ENCODE results near the gene ARL6IP5. TPM values are rescaled to one million over a fixed set of nuclear protein-coding genes. Genes with fewer than 3 reads are reported as not detected.

ARL6IP5 gene
- total and polyA plus RNA-seq, 9 of the 15 experiments (the other 6 are each of a cell fraction or from before 2014, with no cell fraction given) = 10.3 to 54.0 (median 12.7) TPM

DNA sequence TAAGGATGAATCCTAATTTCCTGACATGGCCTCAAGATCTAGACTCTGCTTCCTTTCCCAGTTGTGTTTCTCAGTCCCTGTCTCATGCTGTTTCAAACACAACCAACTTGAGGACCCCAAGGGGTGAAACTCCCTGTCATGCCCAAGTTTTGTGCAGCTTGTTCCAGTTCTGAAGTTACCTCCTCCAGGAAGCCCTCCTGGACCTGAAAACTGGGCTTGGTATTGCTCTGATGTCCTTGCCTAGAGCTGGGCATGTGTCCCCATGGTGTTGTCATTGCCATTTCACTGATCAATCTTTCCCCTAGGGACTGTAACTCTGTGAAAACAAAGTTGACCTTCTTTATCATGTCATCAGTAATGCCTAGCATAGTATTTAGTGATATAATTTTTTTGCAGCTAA is 43.8 kb downstream of the ARL6IP5 start:
- BruUV-seq (replicated peaks) = no TSS peak
- in situ Hi-C loops (cut with MboI) (no loop called here), intact Hi-C loops (cut with micrococcal nuclease) (no loop called here)
- no peaks in the 10 kb centered on the region; a peak in 1 of 5 replicates for H3K27me3 ChIP-seq (ENCODE audit: control insufficient read depth in 2 of 2, insufficient read depth in 2 of 2, low read length in 2 of 2)
- no peaks in the 10 kb centered on the region for H3K4me1 ChIP-seq (replicated peaks in 1 of 2; ENCODE audit: control insufficient read depth in 2 of 2, insufficient read depth in 2 of 2, low read length in 2 of 2)
- no peaks in the 10 kb centered on the region for H3K36me3 ChIP-seq (ENCODE audit: control insufficient read depth, insufficient read depth, low read length)
- TF ChIP-seq ZFP36 (IDR thresholded peaks at IDR 0.05; ENCODE audit: low read depth, low read length, partially characterized antibody) (peak; percentile 75), MTF1 (CRISPR knock-in tag; IDR thresholded peaks at IDR 0.05; ENCODE audit: borderline replicate concordance) (no peak)
- H3K9me3 ChIP-seq (replicated peaks; ENCODE audit: control insufficient read depth, insufficient read depth, low read depth, low read length) = no peaks in the 10 kb centered on the region
- H3K27ac ChIP-seq (ENCODE audit: extremely low read depth, low read depth, low read length) = no peak overlapping the region
- CTCF ChIA-PET (ENCODE audit: low intra/inter-chr PET ratio) = no interaction called here
- no peaks in the 10 kb centered on the region for H3K9me1 ChIP-seq (ENCODE audit: control insufficient read depth, insufficient read depth, low read length)
- H3K9ac ChIP-seq (ENCODE audit: insufficient read depth in 1 of 2, low read depth in 2 of 2, low read length in 2 of 2) = no peak overlapping the region
- POLR2A ChIA-PET = no interaction called here
- H3K79me2 ChIP-seq (ENCODE audit: control insufficient read depth, insufficient read depth, low read length) = no peaks in the 10 kb centered on the region
- H2AFZ ChIP-seq (ENCODE audit: low read depth, low read length) = no peak overlapping the region
- no peaks in the 10 kb centered on the region for H4K20me1 ChIP-seq (replicated peaks; ENCODE audit: control insufficient read depth, insufficient read depth, low read length)
- ATAC-seq = no peak
- no peak overlapping the region for H3K4me2 ChIP-seq (ENCODE audit: insufficient read depth, low read length)
- no peak overlapping the region for H3K4me3 ChIP-seq
- no peak for FAIRE-seq
- no peak for DNase-seq (ENCODE audit: extremely low read depth in 1 of 4, low spot score in 3 of 4)

DNA sequence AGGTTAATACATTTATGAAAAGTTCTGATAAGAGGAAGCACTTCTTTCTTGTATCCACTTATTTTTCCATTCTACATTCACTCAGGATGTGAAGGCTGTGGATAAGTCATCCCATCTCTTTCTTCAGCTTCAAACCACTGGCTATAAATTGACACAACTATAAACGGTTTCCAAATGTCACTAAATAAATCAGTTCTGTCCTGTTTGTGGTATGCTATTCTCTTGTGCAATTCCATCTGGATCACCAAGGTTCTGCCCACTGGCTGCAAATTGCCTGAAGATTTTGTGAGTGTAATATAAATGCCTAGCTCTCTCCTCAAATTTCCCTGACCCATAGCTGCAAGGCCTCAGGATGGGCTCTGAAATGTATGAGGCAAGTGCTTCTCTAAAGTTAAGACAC is 44.8 kb downstream of the ARL6IP5 start:
- Histone ChIP-seq H3K36me3 (ENCODE audit: control insufficient read depth, insufficient read depth, low read length) (no peaks in the 10 kb centered on the region), H3K27ac (ENCODE audit: extremely low read depth, low read depth, low read length) (no peak overlapping the region), H3K4me2 (ENCODE audit: insufficient read depth, low read length) (no peak overlapping the region), H2AFZ (ENCODE audit: low read depth, low read length) (no peak overlapping the region), H4K20me1 (replicated peaks; ENCODE audit: control insufficient read depth, insufficient read depth, low read length) (no peaks in the 10 kb centered on the region), H3K9me3 (replicated peaks; ENCODE audit: control insufficient read depth, insufficient read depth, low read depth, low read length) (no peaks in the 10 kb centered on the region), H3K9me1 (ENCODE audit: control insufficient read depth, insufficient read depth, low read length) (no peaks in the 10 kb centered on the region), H3K4me3 (no peak overlapping the region), H3K4me1 (replicated peaks in 1 of 2; ENCODE audit: control insufficient read depth in 2 of 2, insufficient read depth in 2 of 2, low read length in 2 of 2) (no peaks in the 10 kb centered on the region), H3K27me3 (ENCODE audit: control insufficient read depth in 2 of 2, insufficient read depth in 2 of 2, low read length in 2 of 2) (no peaks in the 10 kb centered on the region; a peak in 1 of 5 replicates), H3K9ac (ENCODE audit: insufficient read depth in 1 of 2, low read depth in 2 of 2, low read length in 2 of 2) (no peak overlapping the region), H3K79me2 (ENCODE audit: control insufficient read depth, insufficient read depth, low read length) (no peaks in the 10 kb centered on the region)
- no TSS peak for BruUV-seq (replicated peaks)
- ChIA-PET POLR2A (interaction anchor here (1.0 kb wide), 1 partner anchor 10 kb away, joined by 4 read pairs; no protein-coding TSS in a partner anchor), CTCF (ENCODE audit: low intra/inter-chr PET ratio) (no interaction called here)
- 0% methylated on average over 1 of the region's 1 CpG for WGBS (ENCODE audit: insufficient coverage, low coverage, missing lambda C conversion rate)
- in situ Hi-C loops (cut with MboI) (no loop called here), intact Hi-C loops (cut with micrococcal nuclease) (no loop called here)
- FAIRE-seq (no peak), ATAC-seq (no peak), DNase-seq (ENCODE audit: extremely low read depth in 1 of 4, low spot score in 3 of 4) (no peak)
- TF ChIP-seq GATAD2B (IDR thresholded peaks at IDR 0.05; ENCODE audit: borderline replicate concordance) (no peak), RHOXF2B (CRISPR knock-in tag; conservative IDR thresholded peaks at IDR 0.05) (no peak), MBD2 (IDR thresholded peaks at IDR 0.05; ENCODE audit: borderline replicate concordance, low read depth) (no peak), NFYB (IDR thresholded peaks at IDR 0.05; ENCODE audit: extremely low read depth, insufficient read length) (no peak)
- TF ChIP-seq, protein P1, sequence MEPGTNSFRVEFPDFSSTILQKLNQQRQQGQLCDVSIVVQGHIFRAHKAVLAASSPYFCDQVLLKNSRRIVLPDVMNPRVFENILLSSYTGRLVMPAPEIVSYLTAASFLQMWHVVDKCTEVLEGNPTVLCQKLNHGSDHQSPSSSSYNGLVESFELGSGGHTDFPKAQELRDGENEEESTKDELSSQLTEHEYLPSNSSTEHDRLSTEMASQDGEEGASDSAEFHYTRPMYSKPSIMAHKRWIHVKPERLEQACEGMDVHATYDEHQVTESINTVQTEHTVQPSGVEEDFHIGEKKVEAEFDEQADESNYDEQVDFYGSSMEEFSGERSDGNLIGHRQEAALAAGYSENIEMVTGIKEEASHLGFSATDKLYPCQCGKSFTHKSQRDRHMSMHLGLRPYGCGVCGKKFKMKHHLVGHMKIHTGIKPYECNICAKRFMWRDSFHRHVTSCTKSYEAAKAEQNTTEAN (CRISPR knock-in tag; IDR thresholded peaks at IDR 0.05) = no peak
- TF ChIP-seq, protein P2, sequence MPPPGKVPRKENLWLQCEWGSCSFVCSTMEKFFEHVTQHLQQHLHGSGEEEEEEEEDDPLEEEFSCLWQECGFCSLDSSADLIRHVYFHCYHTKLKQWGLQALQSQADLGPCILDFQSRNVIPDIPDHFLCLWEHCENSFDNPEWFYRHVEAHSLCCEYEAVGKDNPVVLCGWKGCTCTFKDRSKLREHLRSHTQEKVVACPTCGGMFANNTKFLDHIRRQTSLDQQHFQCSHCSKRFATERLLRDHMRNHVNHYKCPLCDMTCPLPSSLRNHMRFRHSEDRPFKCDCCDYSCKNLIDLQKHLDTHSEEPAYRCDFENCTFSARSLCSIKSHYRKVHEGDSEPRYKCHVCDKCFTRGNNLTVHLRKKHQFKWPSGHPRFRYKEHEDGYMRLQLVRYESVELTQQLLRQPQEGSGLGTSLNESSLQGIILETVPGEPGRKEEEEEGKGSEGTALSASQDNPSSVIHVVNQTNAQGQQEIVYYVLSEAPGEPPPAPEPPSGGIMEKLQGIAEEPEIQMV (tag; conservative IDR thresholded peaks at IDR 0.05; ENCODE audit: low read depth) = no peak
- TF ChIP-seq, protein P3, sequence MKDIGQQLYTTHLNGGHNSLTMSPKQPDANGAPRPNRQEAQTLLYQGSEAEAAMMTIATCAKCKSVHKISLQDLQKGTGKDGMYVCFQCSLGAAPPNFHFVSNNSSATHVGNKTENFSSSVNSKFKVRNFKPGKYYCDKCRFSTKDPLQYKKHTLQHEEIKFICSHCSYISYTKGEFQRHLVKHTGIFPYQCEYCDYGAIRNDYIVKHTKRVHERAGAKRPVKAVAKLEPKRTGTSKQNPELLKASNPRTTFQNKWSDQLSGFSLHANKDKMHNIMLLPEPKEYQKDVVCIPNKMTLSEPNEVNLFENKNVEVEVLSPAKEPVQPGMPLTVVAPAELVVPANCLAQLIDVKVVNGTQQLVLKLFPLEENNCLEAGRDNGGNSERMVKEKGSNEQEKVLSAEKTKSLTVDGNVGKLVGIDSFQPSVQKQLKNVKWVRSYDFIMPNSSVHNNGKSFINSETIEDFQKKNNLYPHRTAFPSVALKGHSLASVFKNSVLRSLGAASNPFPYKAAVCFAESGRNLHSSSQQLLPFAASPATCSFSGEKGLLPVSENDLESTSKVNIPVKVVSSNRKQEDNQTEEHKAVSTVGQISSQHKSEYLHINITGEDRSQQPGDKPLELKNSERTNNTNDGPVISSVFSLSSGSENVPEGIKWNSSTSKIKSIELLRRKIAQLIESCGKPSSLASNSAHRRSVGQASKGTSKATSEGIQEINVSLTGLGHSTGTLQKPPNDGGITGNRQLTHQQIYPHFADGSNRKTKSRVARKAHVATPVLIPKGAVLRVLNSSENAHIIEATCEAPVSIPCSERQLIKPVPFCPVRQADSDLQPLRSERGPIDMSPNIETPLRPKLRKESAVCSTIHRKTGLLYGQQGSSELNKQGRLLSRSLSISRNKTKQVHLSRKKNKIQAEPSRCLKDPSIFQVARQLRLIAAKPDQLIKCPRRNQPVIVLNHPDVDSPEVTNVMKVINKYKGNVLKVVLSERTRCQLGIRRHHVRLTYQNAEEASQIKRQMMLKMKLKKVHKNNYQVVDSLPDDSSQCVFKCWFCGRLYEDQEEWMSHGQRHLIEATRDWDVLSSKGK (CRISPR knock-in tag; IDR thresholded peaks at IDR 0.05) = no peak

Data from K562 (cell line).